AG04449 (cell line): ENCODE data around the gene TP53BP1.
A peak's percentile ranks its signal among the peaks of the same experiment; 100 is the strongest.

Source experiments
- CTCF ChIA-PET: fragments of 350-600 bp; formaldehyde crosslinking; extraction: SDS; loops from one replicate; lab custom pipeline; 2021; ENCODE audit warnings: antibody characterized with exemption; lab: Yijun Ruan, JAX
- POLR2A ChIA-PET: fragments of 400-600, 350-600 bp; formaldehyde crosslinking; extraction: SDS; loops from one replicate; lab custom pipeline; 2020; ENCODE audit warnings: antibody characterized with exemption, inconsistent platforms; lab: Yijun Ruan, JAX
- DNase-seq: peaks from one replicate; pipeline ENCODE4 v3.0.0-alpha.2; 2010; ENCODE audit warnings: low read depth, low spot score
- H3K4me3 ChIP-seq: 2 replicates; pipeline ENCODE4 v1.5.1; 2011; ENCODE audit warnings: low read depth, mild to moderate bottlenecking, control low read depth, low read length
- TF ChIP-seq, protein P1 (sequence below): IDR thresholded peaks from one replicate; pipeline ENCODE4 v1.5.1; 2011; ENCODE audit warnings: mild to moderate bottlenecking, moderate library complexity, low read length, control low read depth, inconsistent platforms; ENCODE audit not compliant: insufficient read depth; ENCODE audit errors: missing control alignments

TP53BP1 gene

DNA sequence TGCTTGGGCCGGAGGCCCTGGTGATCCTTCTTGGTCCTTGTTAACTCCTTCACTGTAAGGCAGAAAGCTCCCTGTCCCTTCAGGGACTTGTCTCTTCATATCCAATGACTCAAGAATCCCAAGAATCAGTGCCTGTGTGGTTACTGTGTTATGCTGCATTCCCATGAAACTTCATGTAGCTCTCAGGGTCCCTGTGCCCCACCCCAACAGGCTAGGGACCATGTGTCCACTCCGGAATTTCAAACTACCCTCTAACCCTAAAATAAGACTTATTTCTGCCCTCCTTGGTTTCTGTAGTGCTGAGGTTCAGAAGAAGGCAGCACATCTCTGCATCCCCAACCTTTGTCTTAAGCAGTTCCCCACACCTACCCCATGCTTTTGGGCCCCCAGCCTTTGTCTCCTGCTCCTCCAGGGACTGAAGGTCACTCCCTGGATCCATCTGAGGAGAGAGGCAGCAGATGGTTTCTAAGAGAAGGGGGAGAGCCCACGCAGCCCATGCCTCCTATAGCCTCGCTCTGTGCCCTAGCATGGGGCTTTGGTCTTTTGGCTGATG, 23.9 kb upstream of the TP53BP1 start:
- TF ChIP-seq, protein P1, sequence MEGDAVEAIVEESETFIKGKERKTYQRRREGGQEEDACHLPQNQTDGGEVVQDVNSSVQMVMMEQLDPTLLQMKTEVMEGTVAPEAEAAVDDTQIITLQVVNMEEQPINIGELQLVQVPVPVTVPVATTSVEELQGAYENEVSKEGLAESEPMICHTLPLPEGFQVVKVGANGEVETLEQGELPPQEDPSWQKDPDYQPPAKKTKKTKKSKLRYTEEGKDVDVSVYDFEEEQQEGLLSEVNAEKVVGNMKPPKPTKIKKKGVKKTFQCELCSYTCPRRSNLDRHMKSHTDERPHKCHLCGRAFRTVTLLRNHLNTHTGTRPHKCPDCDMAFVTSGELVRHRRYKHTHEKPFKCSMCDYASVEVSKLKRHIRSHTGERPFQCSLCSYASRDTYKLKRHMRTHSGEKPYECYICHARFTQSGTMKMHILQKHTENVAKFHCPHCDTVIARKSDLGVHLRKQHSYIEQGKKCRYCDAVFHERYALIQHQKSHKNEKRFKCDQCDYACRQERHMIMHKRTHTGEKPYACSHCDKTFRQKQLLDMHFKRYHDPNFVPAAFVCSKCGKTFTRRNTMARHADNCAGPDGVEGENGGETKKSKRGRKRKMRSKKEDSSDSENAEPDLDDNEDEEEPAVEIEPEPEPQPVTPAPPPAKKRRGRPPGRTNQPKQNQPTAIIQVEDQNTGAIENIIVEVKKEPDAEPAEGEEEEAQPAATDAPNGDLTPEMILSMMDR = no peak
- CTCF ChIA-PET = interaction anchor here (0.8 to 4.2 kb wide), 2 partner anchors 12 to 76 kb away, joined by 3 to 37 read pairs; no protein-coding TSS in a partner anchor
- peak overlapping the region; percentile 98 for H3K4me3 ChIP-seq
- DNase-seq = no peak
- POLR2A ChIA-PET = interaction anchor here (0.9 to 2.1 kb wide), 5 partner anchors 11 to 276 kb away, joined by 3 to 9 read pairs (median 6); no protein-coding TSS in a partner anchor

DNA sequence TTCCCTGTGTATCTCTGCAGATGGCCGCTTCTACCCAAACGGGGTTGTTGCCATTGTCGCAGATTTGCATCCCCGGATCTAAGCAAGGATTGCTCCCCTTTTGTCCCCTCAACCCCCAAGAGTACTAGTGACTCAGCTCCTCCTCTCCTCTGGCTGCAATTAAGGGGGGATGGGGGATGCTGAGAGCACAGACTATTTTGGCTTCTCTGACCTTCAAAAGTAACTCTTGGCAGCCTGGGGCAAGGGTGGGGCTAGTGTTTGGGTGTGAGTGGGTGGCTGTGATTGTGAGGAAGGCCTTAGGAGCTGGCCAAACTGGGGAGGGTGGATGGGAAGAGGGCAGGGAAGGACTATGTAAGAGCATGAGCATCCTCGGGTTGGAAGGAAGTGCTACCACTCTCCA, 23.2 kb upstream of the TP53BP1 start:
- ChIA-PET CTCF (interaction anchor here (0.8 to 4.2 kb wide), 5 partner anchors 13 to 231 kb away, joined by 3 to 37 read pairs (median 14); partner anchors contain the start of gene TP53BP1), POLR2A (interaction anchor here (1.2 to 2.1 kb wide), 4 partner anchors 10 to 277 kb away, joined by 3 to 9 read pairs (median 6); no protein-coding TSS in a partner anchor)
- DNase-seq = no peak
- H3K4me3 ChIP-seq = peak overlapping the region; percentile 98
- TF ChIP-seq, protein P1 = no peak

DNA sequence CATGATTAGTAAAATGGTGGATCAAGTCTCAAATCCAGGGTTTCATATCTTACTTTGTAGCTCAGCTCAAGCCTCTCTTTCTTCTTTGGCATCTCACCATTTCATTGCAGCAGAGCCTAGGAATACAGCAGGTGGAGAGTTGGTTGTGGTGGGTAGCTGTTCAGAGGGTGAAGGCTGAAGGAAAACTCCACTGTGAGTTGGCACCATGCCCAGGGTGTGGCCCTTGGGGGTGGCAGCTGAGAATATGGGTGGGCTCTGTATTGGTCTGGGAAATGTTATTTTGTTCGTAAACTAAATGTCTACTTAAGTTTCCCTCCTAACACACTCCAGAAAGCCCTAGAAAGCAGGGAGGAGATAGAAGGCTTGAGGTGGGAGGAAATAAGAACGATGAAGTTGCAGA, 22.8 kb upstream of the TP53BP1 start:
- no peak for DNase-seq
- ChIA-PET POLR2A (interaction anchor here (1.2 to 1.3 kb wide), 2 partner anchors 10 to 278 kb away, joined by 3 to 4 read pairs; no protein-coding TSS in a partner anchor), CTCF (interaction anchor here (1.1 to 4.2 kb wide), 8 partner anchors 13 to 231 kb away, joined by 3 to 37 read pairs (median 10); partner anchors contain the start of genes TP53BP1, TUBGCP4 and ZSCAN29)
- TF ChIP-seq, protein P1 = no peak
- H3K4me3 ChIP-seq = peak overlapping the region; percentile 98

DNA sequence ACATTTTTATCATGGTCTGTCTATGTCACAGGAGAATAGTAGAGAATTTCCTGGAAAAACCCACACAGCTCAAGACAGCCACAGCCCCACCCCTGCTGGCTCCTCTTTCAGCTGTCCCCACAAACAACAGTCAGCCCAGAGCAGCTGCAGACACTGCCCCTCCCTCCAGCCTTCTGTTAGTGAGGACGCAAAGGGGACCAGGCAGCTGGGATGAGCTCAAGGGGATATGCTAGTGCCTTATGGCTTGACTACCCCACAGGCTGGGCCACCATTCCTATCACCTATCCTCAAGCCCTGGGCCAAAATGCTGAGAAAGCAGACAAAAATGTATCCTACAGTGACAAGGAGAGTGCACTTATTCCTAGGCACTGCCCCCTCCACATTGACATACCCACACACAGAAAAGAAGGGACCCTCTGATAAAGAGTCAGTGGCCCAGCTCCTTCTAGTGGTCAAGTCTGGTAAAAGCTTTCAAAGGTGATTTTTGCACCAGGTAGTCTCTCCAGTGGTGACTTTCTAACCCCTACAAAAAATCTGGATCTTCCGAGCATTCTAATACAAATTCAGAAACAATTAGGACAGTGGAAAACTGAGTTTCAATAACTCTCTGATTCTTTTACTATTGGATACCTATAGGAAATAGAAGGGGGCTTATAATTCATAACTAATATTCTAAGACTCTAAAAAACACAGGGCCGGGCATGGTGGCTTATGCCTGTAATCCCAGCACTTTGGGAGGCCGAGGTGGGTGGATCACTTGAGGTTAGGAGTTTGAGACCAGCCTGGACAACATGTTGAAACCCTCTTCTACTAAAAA, 21.5 kb upstream of the TP53BP1 start:
- no peak overlapping the region for H3K4me3 ChIP-seq
- TF ChIP-seq, protein P1 = peak; percentile 42
- CTCF ChIA-PET = interaction anchor here (0.8 to 4.2 kb wide), 24 partner anchors 8 to 144 kb away, joined by 3 to 37 read pairs (median 4); partner anchors contain the start of genes TP53BP1, TUBGCP4 and ZSCAN29
- POLR2A ChIA-PET = interaction anchor here (0.6 to 0.8 kb wide), 2 partner anchors 8 to 15 kb away, joined by 3 read pairs; no protein-coding TSS in a partner anchor
- no peak for DNase-seq

DNA sequence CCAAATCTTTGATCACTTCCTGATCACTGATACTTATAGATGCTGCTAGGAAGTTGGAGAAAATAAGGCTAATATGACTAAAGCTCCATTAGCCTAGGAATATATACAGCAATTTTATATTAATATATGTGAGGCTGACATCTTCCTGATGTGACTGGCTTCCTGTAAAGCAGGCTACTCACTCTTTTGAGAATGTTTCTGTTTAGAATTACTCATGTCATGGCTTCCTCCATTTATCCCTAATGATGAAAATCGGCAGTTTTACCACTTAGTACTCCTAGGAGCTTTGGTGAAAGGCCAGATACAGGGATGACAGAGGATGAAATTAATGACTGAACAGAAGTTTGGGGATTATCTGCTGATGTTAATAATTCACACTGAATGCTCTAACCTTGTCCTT, 20.6 kb upstream of the TP53BP1 start:
- POLR2A ChIA-PET = interaction anchor here (0.6 kb wide), 1 partner anchor 39 kb away, joined by 3 read pairs; no protein-coding TSS in a partner anchor
- H3K4me3 ChIP-seq = no peak overlapping the region
- CTCF ChIA-PET = interaction anchor here (0.8 to 4.2 kb wide), 14 partner anchors 10 to 94 kb away, joined by 3 to 37 read pairs (median 6); partner anchors contain the start of gene TP53BP1

More for the DNA sequence above, 20.6 kb upstream of the TP53BP1 start:
- TF ChIP-seq, protein P1 = no peak
- no peak for DNase-seq
